HepG2 (cell line): ENCODE measurements around the gene MAP2K7. TPM values are rescaled to one million over a fixed set of nuclear protein-coding genes. Genes with fewer than 3 reads are reported as not detected.

ENCODE experiments used
- ARNT2 ChIP-seq: sonication (generic); formaldehyde crosslinking; IDR thresholded peaks from 2 replicates; pipeline ENCODE4 v1.8.0; 2022; ENCODE audit warnings: mild to moderate bottlenecking, low read depth, missing genetic modification reagents, moderate library complexity
- FOXO1 ChIP-seq: sonication (generic); formaldehyde crosslinking; IDR thresholded peaks from 2 replicates; pipeline ENCODE4 v1.4.0; 2020; ENCODE audit warnings: missing genetic modification reagents
- GABPB1 ChIP-seq: IDR thresholded peaks from 2 replicates; pipeline ENCODE4 v1.6.1; 2016; ENCODE audit warnings: mild to moderate bottlenecking, missing genetic modification reagents, moderate library complexity, missing compliant biosample characterization
- GTF2F1 ChIP-seq: fragments of 150-350 bp; IDR thresholded peaks from 2 replicates; pipeline ENCODE4 v1.6.1; 2014; ENCODE audit warnings: low read length
- HES4 ChIP-seq: sonication (generic); formaldehyde crosslinking; IDR thresholded peaks from 2 replicates; pipeline ENCODE4 v1.9.0; 2021; ENCODE audit warnings: mild to moderate bottlenecking, missing genetic modification reagents, borderline replicate concordance
- HIVEP1 ChIP-seq: sonication (generic); formaldehyde crosslinking; IDR thresholded peaks from 2 replicates; pipeline ENCODE4 v1.4.0; 2020; ENCODE audit warnings: mild to moderate bottlenecking, missing genetic modification reagents
- KDM2A ChIP-seq: sonication (generic); formaldehyde crosslinking; IDR thresholded peaks from 2 replicates; pipeline ENCODE4 v1.4.0; 2020; ENCODE audit warnings: low read depth, missing genetic modification reagents, borderline replicate concordance
- POLR2G ChIP-seq: fragments of 200-400 bp; formaldehyde crosslinking; IDR thresholded peaks from 2 replicates; pipeline ENCODE4 v1.6.1; 2018; ENCODE audit warnings: mild to moderate bottlenecking, low read depth, low read length, moderate library complexity
- RARA ChIP-seq: IDR thresholded peaks from 2 replicates; pipeline ENCODE4 v1.6.1; 2016; ENCODE audit warnings: missing genetic modification reagents, missing compliant biosample characterization
- SPEN ChIP-seq: sonication (generic); formaldehyde crosslinking; IDR thresholded peaks from 2 replicates; pipeline ENCODE4 v1.5.1; 2020; ENCODE audit warnings: low read depth, mild to moderate bottlenecking, missing genetic modification reagents
- SRY ChIP-seq: sonication (generic); formaldehyde crosslinking; IDR thresholded peaks from 2 replicates; pipeline ENCODE4 v1.8.0; 2022; ENCODE audit warnings: mild to moderate bottlenecking, missing genetic modification reagents
- ZFX ChIP-seq: sonication (generic); formaldehyde crosslinking; IDR thresholded peaks from 2 replicates; pipeline ENCODE4 v1.4.0; 2020; ENCODE audit warnings: mild to moderate bottlenecking, low read depth, missing genetic modification reagents, moderate library complexity
- ZNF547 ChIP-seq: sonication (generic); formaldehyde crosslinking; IDR thresholded peaks from 2 replicates; pipeline ENCODE4 v1.5.1; 2020; ENCODE audit warnings: mild to moderate bottlenecking, missing genetic modification reagents
- ZSCAN29 ChIP-seq: sonication (generic); formaldehyde crosslinking; conservative IDR thresholded peaks from 2 replicates; pipeline ENCODE4 v1.4.0; 2020; ENCODE audit warnings: mild to moderate bottlenecking, missing genetic modification reagents
- polyA plus RNA-seq, 8 experiments: library from polyadenylated mRNA; depleted of rRNA in 3 of 8; stranded (reverse) in 7 of 8; unstranded in 1 of 8; fragments of >200 nt; fragmentation: Illumina TruSeq in 4 of 8; extraction: Trizol in 4 of 8; gene quantifications; 2 replicates each; pipeline versions ENCODE4 v1.2.1 to v1.2.3, GENCODE V29; 2011 to 2016; ENCODE audit warnings: low read depth in 4 of 8, missing spikeins in 1 of 8, mixed read lengths in 1 of 8; ENCODE audit not compliant: insufficient read depth in 1 of 8
- total RNA-seq, 5 experiments: library from RNA; depleted of rRNA; stranded (reverse); fragments of >200 nt; fragmentation: Illumina TruSeq; extraction: Trizol; gene quantifications; 2 replicates each; pipeline ENCODE4 v1.2.3, GENCODE V29; 2016; ENCODE audit warnings: low read depth in 1 of 5
- TF ChIP-seq, protein P1 (sequence below): sonication (generic); formaldehyde crosslinking; IDR thresholded peaks from 2 replicates; pipeline ENCODE4 v1.5.0; 2020; ENCODE audit warnings: missing genetic modification reagents, mild to moderate bottlenecking, borderline replicate concordance
- TF ChIP-seq, protein P2 (sequence below): sonication (generic); formaldehyde crosslinking; IDR thresholded peaks from 2 replicates; pipeline ENCODE4; 2020; ENCODE audit warnings: missing genetic modification reagents, mild to moderate bottlenecking, borderline replicate concordance
- TF ChIP-seq, protein P3 (sequence below): sonication (generic); formaldehyde crosslinking; IDR thresholded peaks from 2 replicates; pipeline ENCODE4 v1.5.1; 2020; ENCODE audit warnings: mild to moderate bottlenecking, missing genetic modification reagents
- TF ChIP-seq, protein P4 (sequence below): IDR thresholded peaks from 2 replicates; pipeline ENCODE4 v1.6.1; 2016
- TF ChIP-seq, protein P5 (sequence below): sonication (generic); formaldehyde crosslinking; IDR thresholded peaks from 2 replicates; pipeline ENCODE4 v1.4.0; 2020; ENCODE audit warnings: missing genetic modification reagents, borderline replicate concordance

Gene MAP2K7
- total and polyA plus RNA-seq, 2 of the 13 experiments (the other 11 are each of a cell fraction or from before 2014, with no cell fraction given), result 9.0 to 10.8 TPM

DNA sequence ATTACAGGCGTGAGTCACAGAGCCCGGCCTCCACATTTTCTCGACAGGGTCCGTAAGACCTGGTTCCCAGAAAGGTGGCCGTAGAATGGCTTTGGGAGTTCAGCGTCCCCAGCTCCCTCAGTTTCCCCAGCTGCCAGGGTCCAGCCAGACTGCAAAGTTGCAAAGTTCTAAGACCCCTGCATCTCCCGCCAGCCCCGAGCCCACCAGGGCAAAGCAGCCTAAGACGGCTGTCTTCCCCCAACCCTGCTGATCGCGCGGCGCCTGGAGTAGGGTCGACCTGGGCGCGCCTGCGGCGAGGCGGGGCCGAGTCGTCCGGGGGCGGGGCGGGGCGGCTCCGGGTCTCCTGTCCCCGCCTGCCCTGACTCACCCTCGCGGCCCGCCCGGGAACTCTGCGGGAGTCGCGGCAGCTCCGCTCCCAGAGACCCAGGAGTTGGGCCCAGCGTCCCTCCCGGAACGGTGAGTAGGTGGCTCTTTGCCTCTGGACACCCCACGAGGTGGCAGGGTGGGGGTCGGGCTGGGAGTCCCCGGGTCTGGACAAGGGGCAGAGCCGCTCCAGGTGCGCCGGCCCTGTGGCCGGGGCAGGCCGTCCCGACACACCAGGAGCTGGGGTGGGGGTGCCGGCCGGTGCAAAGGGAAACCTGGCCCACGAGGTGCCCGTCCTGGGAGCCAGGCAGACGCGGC, 15.4 kb upstream of the MAP2K7 start, which contains the start of gene LRRC8E (continued):
- TF ChIP-seq, protein P1, sequence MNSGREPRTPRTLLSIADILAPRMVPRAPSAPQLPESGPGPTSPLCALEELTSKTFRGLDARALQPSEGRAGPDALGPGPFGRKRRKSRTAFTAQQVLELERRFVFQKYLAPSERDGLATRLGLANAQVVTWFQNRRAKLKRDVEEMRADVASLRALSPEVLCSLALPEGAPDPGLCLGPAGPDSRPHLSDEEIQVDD (CRISPR knock-in tag), result no peak
- peak; percentile 42; the same call in 1 of the 2 replicates for TF ChIP-seq HES4 (CRISPR knock-in tag)
- TF ChIP-seq, protein P2, sequence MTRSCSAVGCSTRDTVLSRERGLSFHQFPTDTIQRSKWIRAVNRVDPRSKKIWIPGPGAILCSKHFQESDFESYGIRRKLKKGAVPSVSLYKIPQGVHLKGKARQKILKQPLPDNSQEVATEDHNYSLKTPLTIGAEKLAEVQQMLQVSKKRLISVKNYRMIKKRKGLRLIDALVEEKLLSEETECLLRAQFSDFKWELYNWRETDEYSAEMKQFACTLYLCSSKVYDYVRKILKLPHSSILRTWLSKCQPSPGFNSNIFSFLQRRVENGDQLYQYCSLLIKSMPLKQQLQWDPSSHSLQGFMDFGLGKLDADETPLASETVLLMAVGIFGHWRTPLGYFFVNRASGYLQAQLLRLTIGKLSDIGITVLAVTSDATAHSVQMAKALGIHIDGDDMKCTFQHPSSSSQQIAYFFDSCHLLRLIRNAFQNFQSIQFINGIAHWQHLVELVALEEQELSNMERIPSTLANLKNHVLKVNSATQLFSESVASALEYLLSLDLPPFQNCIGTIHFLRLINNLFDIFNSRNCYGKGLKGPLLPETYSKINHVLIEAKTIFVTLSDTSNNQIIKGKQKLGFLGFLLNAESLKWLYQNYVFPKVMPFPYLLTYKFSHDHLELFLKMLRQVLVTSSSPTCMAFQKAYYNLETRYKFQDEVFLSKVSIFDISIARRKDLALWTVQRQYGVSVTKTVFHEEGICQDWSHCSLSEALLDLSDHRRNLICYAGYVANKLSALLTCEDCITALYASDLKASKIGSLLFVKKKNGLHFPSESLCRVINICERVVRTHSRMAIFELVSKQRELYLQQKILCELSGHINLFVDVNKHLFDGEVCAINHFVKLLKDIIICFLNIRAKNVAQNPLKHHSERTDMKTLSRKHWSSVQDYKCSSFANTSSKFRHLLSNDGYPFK (CRISPR knock-in tag), result no peak
- TF ChIP-seq ZFX (CRISPR knock-in tag), result peak; percentile 91
- TF ChIP-seq, protein P3, sequence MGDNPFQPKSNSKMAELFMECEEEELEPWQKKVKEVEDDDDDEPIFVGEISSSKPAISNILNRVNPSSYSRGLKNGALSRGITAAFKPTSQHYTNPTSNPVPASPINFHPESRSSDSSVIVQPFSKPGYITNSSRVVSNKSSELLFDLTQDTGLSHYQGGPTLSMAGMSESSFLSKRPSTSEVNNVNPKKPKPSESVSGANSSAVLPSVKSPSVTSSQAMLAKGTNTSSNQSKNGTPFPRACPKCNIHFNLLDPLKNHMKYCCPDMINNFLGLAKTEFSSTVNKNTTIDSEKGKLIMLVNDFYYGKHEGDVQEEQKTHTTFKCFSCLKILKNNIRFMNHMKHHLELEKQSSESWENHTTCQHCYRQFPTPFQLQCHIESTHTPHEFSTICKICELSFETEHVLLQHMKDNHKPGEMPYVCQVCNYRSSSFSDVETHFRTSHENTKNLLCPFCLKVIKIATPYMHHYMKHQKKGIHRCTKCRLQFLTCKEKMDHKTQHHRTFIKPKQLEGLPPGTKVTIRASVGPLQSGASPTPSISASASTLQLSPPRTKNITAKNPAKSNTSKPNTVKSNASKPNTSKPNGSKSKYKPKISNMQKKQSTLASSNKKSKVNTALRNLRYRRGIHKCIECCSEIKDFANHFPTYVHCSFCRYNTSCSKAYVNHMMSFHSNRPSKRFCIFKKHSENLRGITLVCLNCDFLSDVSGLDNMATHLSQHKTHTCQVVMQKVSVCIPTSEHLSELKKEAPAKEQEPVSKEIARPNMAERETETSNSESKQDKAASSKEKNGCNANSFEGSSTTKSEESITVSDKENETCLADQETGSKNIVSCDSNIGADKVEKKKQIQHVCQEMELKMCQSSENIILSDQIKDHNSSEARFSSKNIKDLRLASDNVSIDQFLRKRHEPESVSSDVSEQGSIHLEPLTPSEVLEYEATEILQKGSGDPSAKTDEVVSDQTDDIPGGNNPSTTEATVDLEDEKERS (CRISPR knock-in tag), result 0 out of 2 replicates have a peak, but pooled peaks have one; percentile 18
- peak; percentile 75 for TF ChIP-seq SPEN (CRISPR knock-in tag)
- peak; percentile 62; the same call in 1 of the 2 replicates for TF ChIP-seq KDM2A (CRISPR knock-in tag)
- TF ChIP-seq, protein P4, sequence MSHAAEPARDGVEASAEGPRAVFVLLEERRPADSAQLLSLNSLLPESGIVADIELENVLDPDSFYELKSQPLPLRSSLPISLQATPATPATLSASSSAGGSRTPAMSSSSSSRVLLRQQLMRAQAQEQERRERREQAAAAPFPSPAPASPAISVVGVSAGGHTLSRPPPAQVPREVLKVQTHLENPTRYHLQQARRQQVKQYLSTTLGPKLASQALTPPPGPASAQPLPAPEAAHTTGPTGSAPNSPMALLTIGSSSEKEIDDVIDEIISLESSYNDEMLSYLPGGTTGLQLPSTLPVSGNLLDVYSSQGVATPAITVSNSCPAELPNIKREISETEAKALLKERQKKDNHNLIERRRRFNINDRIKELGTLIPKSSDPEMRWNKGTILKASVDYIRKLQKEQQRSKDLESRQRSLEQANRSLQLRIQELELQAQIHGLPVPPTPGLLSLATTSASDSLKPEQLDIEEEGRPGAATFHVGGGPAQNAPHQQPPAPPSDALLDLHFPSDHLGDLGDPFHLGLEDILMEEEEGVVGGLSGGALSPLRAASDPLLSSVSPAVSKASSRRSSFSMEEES (CRISPR knock-in tag), result 0 out of 2 replicates have a peak, but pooled peaks have one; percentile 18
- TF ChIP-seq ARNT2 (CRISPR knock-in tag), result peak; percentile 53; the same call in 1 of the 2 replicates
- 0 out of 2 replicates have a peak, but pooled peaks have one; percentile 30 for TF ChIP-seq ZSCAN29
- peak; percentile 66; the same call in 1 of the 2 replicates for TF ChIP-seq SRY (CRISPR knock-in tag)
- 0 out of 2 replicates have a peak, but pooled peaks have one; percentile 30 for TF ChIP-seq FOXO1 (CRISPR knock-in tag)
- peak; percentile 55; the same call in 1 of the 2 replicates for TF ChIP-seq GABPB1 (CRISPR knock-in tag)
- TF ChIP-seq GTF2F1, result no peak
- TF ChIP-seq ZNF547, result 0 out of 2 replicates have a peak, but pooled peaks have one; percentile 55
- TF ChIP-seq, protein P5, sequence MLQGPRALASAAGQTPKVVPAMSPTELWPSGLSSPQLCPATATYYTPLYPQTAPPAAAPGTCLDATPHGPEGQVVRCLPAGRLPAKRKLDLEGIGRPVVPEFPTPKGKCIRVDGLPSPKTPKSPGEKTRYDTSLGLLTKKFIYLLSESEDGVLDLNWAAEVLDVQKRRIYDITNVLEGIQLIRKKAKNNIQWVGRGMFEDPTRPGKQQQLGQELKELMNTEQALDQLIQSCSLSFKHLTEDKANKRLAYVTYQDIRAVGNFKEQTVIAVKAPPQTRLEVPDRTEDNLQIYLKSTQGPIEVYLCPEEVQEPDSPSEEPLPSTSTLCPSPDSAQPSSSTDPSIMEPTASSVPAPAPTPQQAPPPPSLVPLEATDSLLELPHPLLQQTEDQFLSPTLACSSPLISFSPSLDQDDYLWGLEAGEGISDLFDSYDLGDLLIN, result no peak
- peak; percentile 67; the same call in 1 of the 2 replicates for TF ChIP-seq HIVEP1 (CRISPR knock-in tag)
- TF ChIP-seq RARA (CRISPR knock-in tag), result 0 out of 2 replicates have a peak, but pooled peaks have one; percentile 9
- peak; percentile 77 for TF ChIP-seq POLR2G
